HG02610 (cell line): ENCODE data around the gene KRT3.

ENCODE experiments used
- ATAC-seq: cut with Tn5 transposase; IDR thresholded peaks from one replicate; pipeline ENCODE4 v1.9.1; 2021; ENCODE audit warnings: mild to moderate bottlenecking, moderate library complexity; ENCODE audit not compliant: unreplicated experiment

The KRT3 gene

DNA sequence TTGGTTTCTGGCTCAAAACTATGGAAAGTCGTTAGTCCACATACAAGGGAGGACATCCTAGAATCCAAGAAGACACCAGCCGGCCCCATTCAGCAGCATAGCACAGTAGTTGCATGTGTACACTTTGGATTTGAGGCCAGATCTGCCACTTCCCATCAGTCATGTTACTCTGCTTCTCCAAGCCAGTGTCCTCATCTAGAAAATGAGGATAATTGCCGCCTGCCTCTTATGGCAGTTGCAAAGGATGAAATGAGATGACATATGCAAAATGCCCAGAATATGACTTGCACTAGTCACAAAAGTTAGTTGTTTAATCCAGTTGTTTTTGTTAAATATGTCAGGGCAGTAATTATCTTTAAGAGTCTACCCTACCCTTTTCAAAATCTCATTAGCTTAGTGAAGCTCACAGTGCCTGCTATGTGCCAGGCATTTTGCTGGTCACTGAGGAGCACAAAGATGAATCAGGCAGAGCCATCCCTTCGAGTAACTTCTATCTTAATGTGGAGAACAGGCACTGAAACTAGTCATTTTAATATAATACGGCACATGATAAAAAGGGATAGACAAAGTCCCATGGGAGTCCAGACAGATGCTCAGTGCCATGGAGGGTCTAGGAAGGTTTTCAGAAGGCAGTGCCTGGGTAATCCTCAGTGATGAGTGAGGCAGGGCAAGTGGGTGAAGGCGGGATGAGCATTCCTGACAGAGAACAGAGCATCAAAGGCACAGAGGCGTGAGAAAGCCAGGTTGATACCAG lies 12.2 kb downstream of the KRT3 start:
- no peak for ATAC-seq

DNA sequence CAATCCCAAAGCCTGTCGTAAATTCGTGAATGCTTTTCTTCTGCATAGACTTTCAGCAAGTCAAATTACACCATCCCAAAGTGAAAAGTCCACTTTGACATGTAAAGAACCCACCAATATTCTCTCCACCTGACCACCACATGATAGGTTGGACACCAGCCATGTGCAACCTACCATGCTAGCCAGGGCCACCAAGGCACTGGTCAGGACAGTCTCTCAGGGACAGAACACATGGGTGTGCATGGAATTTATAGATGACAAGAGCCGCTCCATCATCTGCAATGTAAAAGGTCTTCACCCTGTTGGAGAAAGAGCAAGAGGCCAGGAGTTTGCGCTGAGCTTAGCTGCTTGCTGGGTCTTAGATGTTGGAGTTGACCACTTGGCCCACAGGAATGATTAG lies 13.4 kb downstream of the KRT3 start:
- no peak for ATAC-seq

DNA sequence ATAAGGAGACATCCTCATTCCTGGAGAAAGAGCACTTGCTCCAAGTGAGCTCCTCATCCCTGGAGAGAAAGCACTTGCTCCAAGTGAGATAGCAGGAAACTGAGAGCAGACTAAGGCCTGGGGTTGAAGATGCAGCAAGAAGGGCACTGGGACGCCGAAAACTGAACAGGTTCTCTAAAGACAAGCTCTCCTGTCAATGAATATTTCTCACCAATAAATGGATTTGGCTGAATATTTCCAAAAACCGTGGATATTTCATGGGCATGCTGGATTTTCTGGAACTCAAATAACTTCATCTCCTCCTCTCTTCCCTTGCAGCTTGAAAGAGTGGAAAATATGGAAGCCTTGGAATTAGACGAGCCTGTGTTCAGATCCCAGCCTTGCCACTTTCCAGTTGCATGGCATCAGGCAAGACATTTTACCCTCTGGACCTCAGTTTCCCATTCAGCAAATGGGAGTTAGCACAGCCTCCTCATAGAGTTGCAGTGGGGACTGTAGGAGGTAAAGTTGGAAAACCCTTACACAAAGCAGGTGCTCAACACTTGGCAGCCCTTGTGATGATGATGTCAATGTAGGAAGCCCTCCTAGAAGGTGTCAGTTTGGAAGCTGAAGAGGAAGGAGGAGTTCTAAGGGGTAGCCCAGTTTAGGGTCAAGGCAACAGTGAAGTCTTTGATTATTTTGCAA lies 14.4 kb downstream of the KRT3 start:
- no peak for ATAC-seq

- no peak for ATAC-seq
These were observed 16.0 kb downstream of the KRT3 start for GRCh38 chr12:52779914-52780313.

DNA sequence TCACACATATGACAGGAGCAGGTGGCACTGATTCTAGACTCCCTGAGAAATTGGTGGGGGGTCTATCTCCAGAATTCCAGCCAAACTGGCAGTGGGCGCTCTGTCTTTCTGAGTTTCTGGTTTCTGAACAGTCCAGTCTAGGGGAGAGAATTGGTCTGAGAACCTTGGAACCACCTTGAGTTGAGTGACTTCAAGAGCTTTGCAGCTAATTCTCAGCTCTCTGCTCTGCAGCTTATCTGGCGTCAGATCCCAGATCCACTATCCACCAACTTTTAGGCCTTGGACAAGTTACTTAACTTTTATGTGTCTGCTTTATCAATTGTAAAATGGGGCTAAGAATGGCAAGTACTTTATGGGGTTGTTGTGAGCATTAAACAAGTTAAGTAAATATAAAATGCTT lies 17.1 kb downstream of the KRT3 start:
- no peak for ATAC-seq

DNA sequence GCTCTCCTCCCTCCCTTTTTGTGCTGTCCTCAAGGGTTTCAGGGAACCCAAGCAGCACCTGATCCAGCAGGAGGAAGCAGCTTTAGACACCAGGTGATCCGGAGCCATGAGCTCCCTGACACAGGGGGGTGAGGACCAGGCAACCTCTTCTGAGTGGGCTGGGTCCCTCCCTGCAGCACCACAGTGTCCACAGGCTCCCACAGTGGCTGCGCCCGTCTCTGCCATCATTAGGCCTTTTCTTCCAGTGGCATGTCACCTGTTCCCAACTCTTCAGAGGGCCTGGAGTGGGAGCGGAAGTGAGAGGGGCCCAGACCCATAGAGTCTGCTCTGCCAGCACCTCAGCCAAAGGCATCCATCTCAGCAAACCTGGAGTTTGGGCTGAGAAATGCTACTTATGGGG lies 18.4 kb downstream of the KRT3 start:
- ATAC-seq, result no peak

DNA sequence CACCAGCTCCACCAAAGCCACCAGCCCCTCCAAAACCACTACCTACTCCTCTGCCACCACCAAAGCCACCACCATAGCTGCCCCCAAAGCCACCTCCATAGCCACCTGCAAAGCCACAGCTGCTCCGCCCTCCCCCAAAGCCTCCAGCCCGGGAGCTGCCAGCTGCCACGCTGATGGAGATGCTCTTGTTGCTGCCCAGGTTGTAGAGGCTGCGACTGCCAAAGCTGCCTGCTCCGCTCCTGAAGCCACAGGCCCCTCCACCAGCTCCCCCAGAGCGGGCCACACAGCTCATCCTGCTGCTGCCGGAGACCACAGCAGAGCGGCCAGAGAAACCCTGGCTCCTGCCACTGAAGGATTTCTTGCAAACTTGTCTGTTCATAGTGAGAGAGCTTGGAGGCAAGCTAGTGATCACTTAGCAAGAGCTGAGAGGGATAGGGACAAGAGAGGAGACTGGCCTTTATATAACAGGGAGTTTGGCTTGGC lies 19.0 kb downstream of the KRT3 start, which contains the start of gene KRT76:
TSS of gene KRT76 (minus strand) at position 433 of the 483 bp plus-strand sequence. CDS start at position 379, 54 bp downstream.
- ATAC-seq, result no peak

DNA sequence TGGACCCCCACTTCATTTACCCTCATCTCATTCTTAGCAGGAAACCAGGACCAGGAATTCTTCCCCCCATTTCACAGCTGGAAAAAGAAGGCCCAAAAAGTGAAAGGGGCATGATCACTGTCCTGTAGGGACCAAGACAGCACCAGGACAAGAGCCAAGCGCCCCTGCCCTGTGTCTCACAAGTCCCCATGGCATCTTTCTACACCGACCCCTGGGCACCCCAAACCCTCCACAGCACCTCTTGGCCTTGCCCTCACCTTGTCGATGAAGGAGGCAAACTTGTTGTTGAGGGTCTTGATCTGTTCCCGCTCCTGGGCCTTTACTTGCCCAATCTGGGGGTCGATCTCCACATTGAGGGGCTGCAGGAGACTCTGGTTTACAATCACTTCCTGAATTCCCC lies 19.5 kb downstream of the KRT3 start:
- no peak for ATAC-seq

- no peak for ATAC-seq
These were observed 21.2 kb downstream of the KRT3 start for GRCh38 chr12:52774629-52775250.

DNA sequence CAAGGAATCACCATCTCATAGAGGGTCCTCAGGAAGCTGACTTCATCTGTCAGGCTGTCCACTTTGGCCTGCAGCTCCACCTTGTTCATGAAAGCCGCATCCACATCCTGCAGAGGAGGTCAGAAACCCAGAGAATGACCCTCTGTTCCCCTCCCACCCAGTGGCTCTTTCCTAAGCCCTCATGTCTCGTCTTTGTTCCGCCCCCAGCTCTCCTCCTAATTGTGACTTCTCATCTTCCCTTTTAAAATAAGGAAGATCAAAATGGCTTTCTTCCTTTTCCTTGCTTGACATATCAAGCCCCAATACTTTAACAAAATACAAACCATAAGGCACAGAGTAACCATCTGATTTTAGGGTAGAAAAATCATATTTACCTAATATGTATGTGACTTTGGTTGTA lies 23.1 kb downstream of the KRT3 start:
- ATAC-seq, result no peak

DNA sequence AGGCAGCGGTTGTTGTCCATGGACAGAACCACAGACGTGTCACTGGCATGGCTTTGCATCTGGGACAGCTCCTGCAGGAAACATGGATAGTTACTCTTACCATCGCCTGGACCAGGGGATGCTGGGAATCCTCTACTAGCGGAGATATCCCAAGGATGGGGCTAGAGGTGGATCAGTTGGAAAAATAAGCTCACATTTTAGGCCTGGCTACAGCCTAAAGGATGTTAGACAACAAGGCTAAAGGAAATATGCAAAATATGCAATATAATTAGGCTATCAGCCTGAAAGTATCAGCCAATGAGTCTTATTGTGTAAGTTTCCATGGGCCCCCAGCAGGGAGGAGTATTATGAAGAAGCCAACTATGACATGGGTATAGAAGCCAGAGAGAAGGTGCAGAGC lies 23.7 kb downstream of the KRT3 start:
- no peak for ATAC-seq

DNA sequence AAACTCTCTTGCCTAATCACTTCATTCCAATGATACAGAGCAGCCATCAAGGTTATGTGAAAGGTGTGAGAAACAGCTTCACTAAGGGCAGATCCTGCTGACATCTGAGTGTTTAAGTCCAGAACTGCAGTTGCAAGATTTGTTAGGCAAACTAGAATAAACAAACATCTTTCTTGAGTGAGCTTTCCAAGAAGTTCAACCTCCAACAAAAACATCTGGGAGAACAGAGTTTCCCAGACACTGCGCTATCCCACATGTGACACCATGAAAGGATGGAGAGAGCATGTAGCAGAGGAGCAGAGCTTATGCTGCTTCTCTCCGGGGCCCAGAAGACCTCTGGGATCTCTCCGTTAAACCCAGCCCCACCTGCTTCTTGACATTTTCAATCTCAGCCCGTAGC lies 24.4 kb downstream of the KRT3 start:
- ATAC-seq, result no peak

DNA sequence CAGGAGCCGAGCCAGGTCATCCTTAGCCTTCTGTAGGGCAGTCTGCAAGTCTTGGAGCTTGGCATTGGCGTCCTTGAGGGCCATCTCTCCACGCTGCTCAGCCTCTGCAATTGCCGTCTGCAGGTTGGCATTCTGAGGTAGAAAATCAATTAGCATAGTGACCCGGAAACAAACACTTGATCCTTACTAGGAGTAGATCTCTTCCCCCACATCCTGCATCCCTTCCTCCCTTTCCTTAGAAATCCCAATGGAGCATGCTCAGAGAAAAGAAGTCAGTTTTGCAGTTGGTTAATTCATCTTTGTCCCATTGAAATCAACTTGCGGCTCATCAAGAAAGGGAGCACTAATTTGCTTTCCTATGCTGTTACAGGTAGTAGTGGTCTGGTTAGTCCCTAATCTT lies 24.8 kb downstream of the KRT3 start:
- ATAC-seq, result no peak

DNA sequence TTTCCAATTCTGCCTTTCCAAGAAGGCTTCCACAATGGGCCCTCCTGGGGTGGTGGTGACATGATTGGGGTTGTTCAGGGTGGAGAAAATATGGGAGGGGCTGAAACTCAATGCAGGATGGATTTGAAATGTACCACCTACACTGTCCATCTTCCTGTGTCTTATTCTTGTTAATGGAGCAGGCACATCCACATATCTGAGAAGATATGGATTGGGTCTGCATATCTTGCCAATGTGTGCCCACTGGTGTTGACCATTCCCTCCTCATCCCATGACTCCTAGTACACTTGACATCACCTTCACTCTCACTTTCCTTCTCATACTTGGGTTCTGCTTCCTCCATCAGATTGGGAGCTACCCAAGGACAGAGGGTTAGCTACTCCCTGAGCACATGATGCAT lies 26.0 kb downstream of the KRT3 start:
- ATAC-seq, result no peak

DNA sequence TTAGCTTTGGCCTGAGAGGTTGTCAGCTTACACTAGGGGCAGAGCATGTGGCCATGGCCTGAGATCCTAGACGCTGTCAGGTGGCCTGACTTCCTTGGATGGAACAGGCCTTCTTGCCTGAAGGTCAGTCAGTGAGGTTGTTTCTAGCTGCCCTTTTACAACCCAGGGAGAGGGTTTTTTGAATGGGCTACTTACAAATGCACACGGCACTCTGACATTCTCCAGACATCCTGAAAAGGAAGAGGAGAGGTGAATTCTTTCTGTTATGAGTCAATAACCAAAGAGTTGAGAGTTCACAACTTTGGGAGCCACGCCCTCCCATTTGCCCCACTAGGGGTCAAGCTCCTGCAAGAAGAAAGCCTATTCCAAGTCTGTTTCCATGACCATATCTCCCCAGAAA lies 26.6 kb downstream of the KRT3 start:
- ATAC-seq, result no peak

DNA sequence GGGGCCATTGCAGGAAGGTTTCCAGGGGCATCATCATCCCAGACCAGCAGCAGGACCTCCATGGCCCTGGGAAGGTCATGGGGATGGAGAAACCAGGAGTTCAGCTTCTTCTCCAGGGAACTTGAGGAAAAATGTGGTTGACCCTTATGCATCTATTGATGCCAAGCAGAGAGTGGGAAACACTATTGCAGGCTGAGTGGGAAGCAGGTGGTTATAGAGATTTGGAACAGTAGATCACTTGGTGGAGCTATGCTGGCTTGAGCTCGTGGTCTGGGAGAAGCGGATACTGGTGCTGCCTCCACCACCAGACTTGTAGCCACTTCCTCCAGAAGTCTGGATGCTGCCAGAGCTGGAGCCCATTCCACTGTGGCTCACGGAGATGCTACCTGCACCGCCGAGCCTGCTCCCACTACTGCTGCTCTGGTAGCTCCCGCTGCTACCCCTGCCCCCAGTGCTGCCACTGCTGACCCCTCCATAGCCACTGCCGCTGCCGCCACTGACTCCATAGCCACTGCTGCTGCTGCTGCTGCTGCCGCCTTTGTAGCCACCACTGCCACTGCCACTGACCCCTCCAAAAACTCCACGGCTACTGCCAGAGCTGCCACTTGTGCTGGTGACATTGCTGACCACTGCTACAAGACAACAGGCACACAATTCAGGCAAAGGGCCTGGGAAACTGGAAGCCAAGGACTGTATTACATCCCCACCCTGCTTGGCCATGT lies 27.3 kb downstream of the KRT3 start:
- ATAC-seq, result no peak

GRCh38 chr12:52767427-52767826 lies 28.5 kb downstream of the KRT3 start:
- ATAC-seq, result no peak

DNA sequence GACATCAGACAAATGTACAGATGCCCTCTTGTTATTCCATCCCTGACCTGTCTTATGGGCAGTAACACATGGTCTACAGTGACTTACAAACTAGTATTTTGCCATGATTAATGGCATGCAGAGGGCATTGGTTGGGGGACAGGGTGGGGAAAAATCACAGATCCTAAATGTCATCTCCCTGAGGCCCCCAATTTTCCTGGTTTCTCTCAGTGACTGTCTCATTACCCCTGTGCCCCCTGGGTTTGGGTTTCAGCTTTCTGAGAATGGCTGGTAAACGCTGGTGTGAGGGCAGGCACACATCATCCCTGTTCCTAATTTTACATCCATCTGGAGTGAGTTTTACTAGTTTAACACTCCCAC lies 28.9 kb downstream of the KRT3 start:
- no peak for ATAC-seq

DNA sequence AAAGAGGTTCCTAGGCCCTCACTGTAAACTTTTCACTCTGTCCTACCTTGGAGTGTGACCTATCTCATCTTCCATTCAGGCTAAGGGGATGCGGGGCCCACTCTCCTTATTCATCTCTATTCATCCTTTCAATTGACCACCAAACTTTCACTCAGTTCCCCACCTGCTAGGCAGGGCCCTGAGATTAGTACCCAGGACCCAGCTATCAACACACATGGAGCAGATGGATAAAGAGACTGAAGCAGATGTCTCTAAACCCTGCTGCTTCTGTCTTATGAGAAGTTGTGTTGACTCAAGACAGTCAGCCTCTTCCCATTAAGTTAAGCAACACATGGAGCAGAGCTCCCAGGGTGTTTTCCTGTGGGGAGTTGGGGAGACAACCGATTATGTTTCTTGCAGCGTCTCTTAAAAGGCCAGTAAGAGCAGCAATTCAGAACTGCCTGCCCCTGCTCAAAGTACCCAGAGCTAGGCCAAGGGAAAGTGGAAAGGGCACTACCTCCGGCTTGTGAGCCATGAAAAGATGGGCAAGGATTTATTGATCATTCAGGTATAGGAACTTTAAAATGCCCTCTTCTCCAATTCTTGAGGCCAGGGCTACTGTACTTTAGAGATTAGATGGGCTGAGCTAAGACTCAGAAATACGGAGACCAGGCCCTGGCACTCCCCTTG lies 29.4 kb downstream of the KRT3 start:
- ATAC-seq, result no peak

GRCh38 chr12:52765702-52766101 lies 30.2 kb downstream of the KRT3 start:
- no peak for ATAC-seq

DNA sequence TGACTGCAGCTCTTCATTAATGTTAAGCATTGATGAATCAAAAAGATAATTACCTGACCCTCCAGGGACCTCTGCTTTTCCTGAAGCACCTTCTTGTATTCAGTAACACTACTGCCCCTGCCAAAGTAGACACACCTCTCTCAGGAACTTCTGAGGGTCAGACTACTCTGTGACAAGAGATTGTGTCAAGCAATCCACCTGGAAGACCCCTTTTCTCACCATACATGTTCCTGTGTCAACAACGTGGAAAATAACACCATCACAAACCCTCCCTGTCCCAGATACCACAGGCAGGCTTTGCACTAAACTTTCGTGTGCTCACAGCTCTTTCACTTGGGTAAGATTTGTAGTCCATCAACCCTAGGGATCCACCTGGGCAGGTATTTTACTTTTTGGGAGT lies 31.9 kb downstream of the KRT3 start:
- no peak for ATAC-seq
